CD4-positive, alpha-beta T cell treated with Interleukin-15 for 1 hour (primary cell): Measurements from ENCODE around the gene HLA-DOB.
A peak's percentile ranks its signal among the peaks of the same experiment; 100 is the strongest.
"Not testable (repeated sequence)": the region's sequence is repeated elsewhere in the genome, so short reads cannot be mapped to it uniquely, and the experiment has no call there.

Experiments used
- DNase-seq: peaks from one replicate; pipeline ENCODE4 v3.0.0-alpha.2; 2020

Gene HLA-DOB

DNA sequence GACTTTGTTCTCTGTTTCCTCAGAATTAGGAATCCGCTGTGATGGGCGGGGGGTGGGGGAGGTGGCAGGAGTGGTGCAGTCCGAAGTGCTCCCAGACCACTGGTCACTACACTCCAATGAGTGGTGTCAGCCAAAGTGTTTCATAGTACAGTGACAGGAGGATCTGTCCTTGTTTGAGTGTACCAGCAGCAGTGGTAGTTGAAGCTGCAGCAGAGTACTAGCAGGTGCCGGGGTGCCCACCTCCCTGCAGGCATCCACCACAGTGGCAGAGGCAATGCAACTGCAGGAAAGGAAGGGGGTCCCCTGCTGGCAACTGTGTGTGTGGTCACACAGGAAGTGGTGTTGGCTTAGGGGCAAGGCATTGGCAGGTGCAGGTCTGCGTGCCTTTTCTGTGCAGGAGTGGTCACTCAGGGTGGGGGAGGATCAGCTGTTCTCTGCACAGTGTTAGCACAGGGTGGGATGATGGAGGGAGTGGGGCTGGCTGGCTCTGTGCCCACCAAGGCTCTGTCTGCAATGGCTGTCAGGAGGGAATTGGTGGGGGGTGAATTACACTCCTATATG lies 9.7 kb downstream of the HLA-DOB start:
- DNase-seq: no peak

- DNase-seq: not testable (repeated sequence)
Observed at GRCh38 chr6:32805404-32805803, 11.4 kb downstream of the HLA-DOB start.

- DNase-seq: no peak
Observed at GRCh38 chr6:32803416-32803815, 13.4 kb downstream of the HLA-DOB start.

DNA sequence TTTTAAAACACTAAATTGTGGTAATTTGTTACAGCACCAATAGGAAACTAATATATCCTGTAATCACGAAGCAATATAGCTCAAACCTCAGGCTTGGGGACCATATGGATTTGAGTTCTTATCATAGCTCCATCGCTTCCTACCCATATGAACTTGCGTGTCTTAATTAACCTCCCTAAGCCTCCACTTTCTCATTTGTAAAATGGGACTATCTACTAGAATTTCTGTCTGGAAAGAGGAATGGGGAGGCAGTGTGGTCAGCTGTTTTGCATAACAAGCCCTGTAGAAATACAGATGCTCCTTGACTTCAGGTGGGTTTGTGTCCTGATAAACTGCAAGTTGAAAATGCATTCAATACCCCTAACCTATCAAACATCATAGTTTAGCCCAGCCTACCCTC lies 17.1 kb downstream of the HLA-DOB start:
- DNase-seq: no peak

DNA sequence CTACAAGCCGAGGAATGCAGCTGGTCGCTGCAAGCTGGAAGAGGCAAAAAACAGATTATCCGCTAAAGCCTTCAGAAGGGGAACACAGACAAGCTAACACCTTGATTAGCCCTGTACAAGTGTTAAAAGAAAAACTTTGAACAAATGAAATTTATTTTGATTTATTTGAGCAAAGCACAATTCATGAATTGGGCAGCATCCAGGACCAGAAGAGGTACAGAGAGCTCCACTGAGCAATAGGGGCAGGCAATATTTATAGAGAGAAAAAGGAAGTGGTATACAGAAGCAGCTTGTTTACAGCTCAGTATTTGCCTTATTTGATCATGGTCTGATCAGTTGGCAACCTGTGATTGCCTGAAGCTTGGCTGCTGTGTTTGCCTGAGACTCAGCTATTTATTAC lies 17.6 kb downstream of the HLA-DOB start:
- no peak for DNase-seq

- peak; percentile 65 for DNase-seq
Observed at GRCh38 chr6:32796848-32797776, 19.7 kb downstream of the HLA-DOB start.

- no peak for DNase-seq
Observed at GRCh38 chr6:32794510-32794909, 22.3 kb downstream of the HLA-DOB start.

DNA sequence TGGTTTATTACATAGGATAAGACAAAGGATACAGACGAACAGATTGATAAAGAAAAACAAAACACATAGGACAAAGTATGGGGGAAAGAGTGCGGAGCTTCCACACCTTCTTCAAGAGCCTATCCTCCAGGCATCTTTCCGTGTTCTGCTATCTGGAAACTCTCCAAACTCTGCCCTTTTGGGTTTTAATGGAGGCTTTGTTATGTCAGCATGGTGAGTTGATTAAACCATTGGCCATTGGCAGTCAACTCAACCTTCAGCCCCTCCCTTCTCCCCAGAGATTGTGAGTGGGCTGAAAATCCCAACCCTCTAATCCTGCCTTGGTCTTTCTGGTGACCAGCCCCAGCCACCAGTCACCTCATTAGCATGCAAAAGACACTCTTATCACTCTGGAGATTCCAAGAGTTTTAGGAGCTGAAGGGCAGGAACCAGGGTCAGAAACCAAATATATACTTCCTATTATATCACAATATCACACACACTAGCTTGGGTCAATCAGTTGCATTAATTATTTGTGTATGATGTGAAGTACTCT lies 23.8 kb downstream of the HLA-DOB start:
- DNase-seq: no peak

GRCh38 chr6:32790306-32790705 lies 26.5 kb downstream of the HLA-DOB start:
- DNase-seq: no peak

DNA sequence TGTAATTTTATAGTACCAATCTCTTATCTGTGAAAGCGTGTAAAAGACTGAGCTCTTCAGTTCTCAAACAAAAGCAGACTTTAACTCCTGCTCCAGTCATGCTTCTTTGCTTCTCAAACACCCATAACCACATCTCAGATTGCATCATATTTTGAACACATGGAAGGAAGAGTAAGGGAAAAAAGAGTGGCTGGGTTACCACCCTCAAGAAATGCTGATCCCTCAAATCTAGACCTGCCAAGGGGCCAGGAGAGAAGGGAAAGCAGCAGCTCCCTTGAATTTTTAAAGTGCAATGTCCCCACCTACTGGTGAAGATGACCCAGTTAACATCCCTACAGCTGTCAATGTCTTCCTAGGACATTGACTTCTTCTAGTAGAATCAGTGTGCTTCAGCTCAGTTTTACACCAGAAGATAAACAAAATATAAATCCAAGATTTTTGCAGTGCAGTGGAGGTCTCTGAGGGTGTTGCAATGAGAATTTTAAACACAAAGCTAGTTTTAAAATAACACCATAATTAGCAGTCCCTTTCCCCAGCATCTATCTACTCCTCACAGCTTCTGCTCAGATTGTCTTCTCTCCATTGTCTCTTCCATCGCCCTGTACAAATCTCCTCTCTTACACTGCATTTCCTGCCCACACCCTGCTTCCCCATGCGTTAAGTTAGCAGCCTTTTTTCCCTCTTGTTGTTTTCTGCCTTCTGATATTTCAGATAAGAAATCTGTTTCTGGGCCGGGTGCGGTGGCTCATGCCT lies 30.8 kb downstream of the HLA-DOB start:
- peak; percentile 26 for DNase-seq

DNA sequence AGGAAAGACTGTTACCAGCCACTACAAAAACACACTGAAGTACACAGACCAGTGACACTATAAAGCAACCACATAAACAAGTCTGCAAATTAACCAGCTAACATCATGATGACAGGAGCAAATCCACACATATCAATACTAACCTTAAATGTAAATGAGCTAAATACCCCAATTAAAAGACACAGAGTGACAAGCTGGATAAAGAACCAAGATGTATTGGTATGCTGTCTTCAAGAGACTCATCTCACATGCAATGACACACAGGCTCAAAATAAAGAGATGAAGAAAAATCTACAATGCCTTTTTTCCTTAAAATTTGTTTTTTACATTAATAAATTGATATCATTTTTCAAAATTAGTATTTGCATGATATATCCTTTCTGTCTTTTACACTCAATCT lies 33.9 kb downstream of the HLA-DOB start:
- DNase-seq: not testable (repeated sequence)

- no peak for DNase-seq
Observed at GRCh38 chr6:32779036-32779435, 37.8 kb downstream of the HLA-DOB start.

DNA sequence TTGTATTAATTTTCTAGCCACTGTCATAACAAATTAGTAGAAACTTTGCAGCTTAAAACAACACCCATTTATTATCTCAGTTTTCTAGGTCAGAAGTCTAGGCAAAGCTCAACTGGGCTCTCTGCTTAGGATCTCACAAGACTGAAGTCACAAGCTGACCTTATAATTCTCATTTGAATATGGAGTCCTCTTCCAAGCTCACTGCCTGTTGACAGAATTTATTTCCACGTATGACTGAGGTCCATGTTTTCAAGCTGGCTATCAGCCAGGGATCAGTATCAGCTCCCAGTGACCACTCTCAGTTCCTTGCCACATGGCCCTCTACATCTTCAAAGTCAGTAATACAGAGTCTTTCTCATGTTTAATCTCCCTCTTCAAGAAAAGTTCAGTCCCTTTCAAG lies 41.7 kb downstream of the HLA-DOB start:
- DNase-seq: no peak

DNA sequence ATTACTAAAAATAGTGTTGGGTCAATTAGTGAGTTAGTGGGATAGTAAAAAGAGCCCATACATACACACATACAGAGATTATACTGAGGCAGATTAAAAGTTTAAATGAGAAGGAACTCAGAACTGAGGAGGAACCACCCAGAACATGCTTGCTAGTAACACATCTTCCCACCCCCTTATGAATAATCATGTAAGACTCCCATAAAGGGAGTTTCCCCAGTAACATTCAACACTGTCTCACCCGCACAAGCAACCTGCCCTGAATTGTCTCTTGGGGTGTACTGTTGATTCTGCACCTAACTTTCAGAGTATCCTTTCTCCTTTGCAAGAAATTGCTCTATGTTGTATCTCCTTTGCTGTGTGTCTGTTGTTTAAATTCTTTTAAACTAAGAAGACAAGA lies 42.4 kb downstream of the HLA-DOB start:
- DNase-seq: no peak

- no peak for DNase-seq
Observed at GRCh38 chr6:32772656-32773055, 44.1 kb downstream of the HLA-DOB start.

DNA sequence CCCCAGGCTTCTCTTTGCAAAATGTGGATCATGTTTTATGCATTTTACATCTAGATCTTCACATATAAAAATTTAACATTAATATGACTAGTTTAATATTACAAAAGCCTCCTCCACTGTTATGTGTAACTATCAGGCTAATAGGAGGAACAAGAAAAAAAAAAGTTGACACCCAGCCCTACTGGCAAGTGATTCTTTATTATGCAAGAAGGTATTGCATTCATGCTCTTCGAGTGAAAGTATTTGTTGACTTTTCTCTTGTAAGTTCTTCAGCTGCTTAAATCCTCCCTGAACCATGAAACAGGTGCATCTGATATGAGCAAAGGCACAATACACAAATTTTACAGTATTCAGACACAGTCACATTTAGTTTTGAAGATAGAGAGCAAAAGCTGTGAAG lies 52.8 kb downstream of the HLA-DOB start:
- DNase-seq: no peak

- DNase-seq: no peak
Observed at GRCh38 chr6:32763421-32763820, 53.4 kb downstream of the HLA-DOB start, which contains the start of gene HLA-DQB2. HLA-DQB2 (minus strand) TSS chr6:32763532; CDS start chr6:32763470, 62 bp downstream.
